ENCODE results near the gene RNU1-3. TPM values are rescaled to one million over a fixed set of nuclear protein-coding genes. Genes with fewer than 3 reads are reported as not detected.
A peak's percentile ranks its signal among the peaks of the same experiment; 100 is the strongest.

Gene RNU1-3
- total and polyA plus RNA-seq, 2 of the 13 experiments (the other 11 are each of a cell fraction or from before 2014, with no cell fraction given): under 0.01 to 11,018 TPM

- 0 out of 2 replicates have a peak, but pooled peaks have one; percentile 35 for TF ChIP-seq ZNF788 (CRISPR knock-in tag; IDR thresholded peaks at IDR 0.05; ENCODE audit: borderline replicate concordance)
- TF ChIP-seq ZNF34 (CRISPR knock-in tag; IDR thresholded peaks at IDR 0.05; ENCODE audit: borderline replicate concordance): no peak
- no peak for TF ChIP-seq ZNF382 (CRISPR knock-in tag; IDR thresholded peaks at IDR 0.05; ENCODE audit: borderline replicate concordance)
- no peak for TF ChIP-seq TP53 (CRISPR knock-in tag; conservative IDR thresholded peaks at IDR 0.05)
- TF ChIP-seq ZSCAN22 (CRISPR knock-in tag; IDR thresholded peaks at IDR 0.05): no peak
- no peak for TF ChIP-seq ZFP36L2 (CRISPR knock-in tag; IDR thresholded peaks at IDR 0.05)
- 0 out of 2 replicates have a peak, but pooled peaks have one; percentile 28 for TF ChIP-seq CBX5 (CRISPR knock-in tag; IDR thresholded peaks at IDR 0.05; ENCODE audit: borderline replicate concordance)
- no peak for TF ChIP-seq KDM6A (CRISPR knock-in tag; IDR thresholded peaks at IDR 0.05; ENCODE audit: low read depth)
- TF ChIP-seq ZNF292 (CRISPR knock-in tag; IDR thresholded peaks at IDR 0.05; ENCODE audit: borderline replicate concordance, low read depth): no peak
- TF ChIP-seq ZNF253 (CRISPR knock-in tag; IDR thresholded peaks at IDR 0.05; ENCODE audit: borderline replicate concordance): peak; percentile 22; the same call in 1 of the 2 replicates
- 0 out of 2 replicates have a peak, but pooled peaks have one; percentile 59 for TF ChIP-seq ZNF138 (CRISPR knock-in tag; IDR thresholded peaks at IDR 0.05; ENCODE audit: low read depth)
- TF ChIP-seq DNMT1 (CRISPR knock-in tag; IDR thresholded peaks at IDR 0.05): peak; percentile 39; the same call in 1 of the 2 replicates
- no peak; the same call in 1 of the 2 replicates for TF ChIP-seq BRD4 (CRISPR knock-in tag; IDR thresholded peaks at IDR 0.05)
- peak; percentile 10; the same call in 1 of the 2 replicates for TF ChIP-seq ETV5 (CRISPR knock-in tag; IDR thresholded peaks at IDR 0.05; ENCODE audit: borderline replicate concordance)
- no peak for TF ChIP-seq ISL2 (CRISPR knock-in tag; IDR thresholded peaks at IDR 0.05)
- no peak for TF ChIP-seq DR1 (CRISPR knock-in tag; IDR thresholded peaks at IDR 0.05)
- TF ChIP-seq PREB (CRISPR knock-in tag; IDR thresholded peaks at IDR 0.05): no peak
- no peak for TF ChIP-seq TSC22D2 (CRISPR knock-in tag; IDR thresholded peaks at IDR 0.05; ENCODE audit: borderline replicate concordance)
- no peak for TF ChIP-seq JARID2 (CRISPR knock-in tag; IDR thresholded peaks at IDR 0.05; ENCODE audit: insufficient replicate concordance)
- TF ChIP-seq MBD4 (IDR thresholded peaks at IDR 0.05; ENCODE audit: borderline replicate concordance, low read length): no peak
- TF ChIP-seq ZNF672 (CRISPR knock-in tag; IDR thresholded peaks at IDR 0.05): no peak
- TF ChIP-seq ZNF749 (CRISPR knock-in tag; IDR thresholded peaks at IDR 0.05; ENCODE audit: borderline replicate concordance): no peak
- no peak for TF ChIP-seq SMYD3 (CRISPR knock-in tag; IDR thresholded peaks at IDR 0.05)
- TF ChIP-seq ZNF558 (CRISPR knock-in tag; IDR thresholded peaks at IDR 0.05; ENCODE audit: borderline replicate concordance): no peak
- TF ChIP-seq TBL1XR1 (IDR thresholded peaks at IDR 0.05; ENCODE audit: borderline replicate concordance, low read length, partially characterized antibody): no peak
- no peak for TF ChIP-seq STAG1 (CRISPR knock-in tag; IDR thresholded peaks at IDR 0.05)
- no peak for TF ChIP-seq MAFG (CRISPR knock-in tag; IDR thresholded peaks at IDR 0.05)
- TF ChIP-seq HIVEP1 (CRISPR knock-in tag; IDR thresholded peaks at IDR 0.05): peak; percentile 19; the same call in 1 of the 2 replicates
- TF ChIP-seq POLR2G (IDR thresholded peaks at IDR 0.05; ENCODE audit: low read depth, low read length): no peak
- TF ChIP-seq AKAP8 (CRISPR knock-in tag; IDR thresholded peaks at IDR 0.05): 0 out of 2 replicates have a peak, but pooled peaks have one; percentile 16
- peak; percentile 51; the same call in 1 of the 2 replicates for TF ChIP-seq ZNF772 (CRISPR knock-in tag; IDR thresholded peaks at IDR 0.05)
- TF ChIP-seq IRX3 (CRISPR knock-in tag; IDR thresholded peaks at IDR 0.05; ENCODE audit: borderline replicate concordance, low read depth): no peak
Observed at GRCh38 chr1:16625497-16626408, 41.0 kb downstream of the RNU1-3 start (continued).

Measured in HepG2 (cell line).